GM18867 (cell line): ENCODE data around the gene CNOT2.

ENCODE experiments used
- ATAC-seq: cut with Tn5 transposase; IDR thresholded peaks from one replicate; pipeline ENCODE4 v1.9.1; 2021; ENCODE audit warnings: mild to moderate bottlenecking, moderate library complexity; ENCODE audit not compliant: unreplicated experiment

CNOT2 gene

GRCh38 chr12:70251226-70251625 lies 8.0 kb downstream of the CNOT2 start:
- ATAC-seq: no peak

GRCh38 chr12:70251661-70252060 lies 8.4 kb downstream of the CNOT2 start:
- no peak for ATAC-seq

GRCh38 chr12:70252832-70253231 lies 9.6 kb downstream of the CNOT2 start:
- ATAC-seq: no peak

GRCh38 chr12:70254225-70254624 lies 11.0 kb downstream of the CNOT2 start:
- no peak for ATAC-seq

GRCh38 chr12:70254846-70255245 lies 11.6 kb downstream of the CNOT2 start:
- no peak for ATAC-seq

GRCh38 chr12:70255311-70255710 lies 12.1 kb downstream of the CNOT2 start:
- ATAC-seq: no peak

- no peak for ATAC-seq
Observed at GRCh38 chr12:70258605-70259403, 15.6 kb downstream of the CNOT2 start.

GRCh38 chr12:70260646-70261045 lies 17.4 kb downstream of the CNOT2 start:
- ATAC-seq: peak; percentile 55

DNA sequence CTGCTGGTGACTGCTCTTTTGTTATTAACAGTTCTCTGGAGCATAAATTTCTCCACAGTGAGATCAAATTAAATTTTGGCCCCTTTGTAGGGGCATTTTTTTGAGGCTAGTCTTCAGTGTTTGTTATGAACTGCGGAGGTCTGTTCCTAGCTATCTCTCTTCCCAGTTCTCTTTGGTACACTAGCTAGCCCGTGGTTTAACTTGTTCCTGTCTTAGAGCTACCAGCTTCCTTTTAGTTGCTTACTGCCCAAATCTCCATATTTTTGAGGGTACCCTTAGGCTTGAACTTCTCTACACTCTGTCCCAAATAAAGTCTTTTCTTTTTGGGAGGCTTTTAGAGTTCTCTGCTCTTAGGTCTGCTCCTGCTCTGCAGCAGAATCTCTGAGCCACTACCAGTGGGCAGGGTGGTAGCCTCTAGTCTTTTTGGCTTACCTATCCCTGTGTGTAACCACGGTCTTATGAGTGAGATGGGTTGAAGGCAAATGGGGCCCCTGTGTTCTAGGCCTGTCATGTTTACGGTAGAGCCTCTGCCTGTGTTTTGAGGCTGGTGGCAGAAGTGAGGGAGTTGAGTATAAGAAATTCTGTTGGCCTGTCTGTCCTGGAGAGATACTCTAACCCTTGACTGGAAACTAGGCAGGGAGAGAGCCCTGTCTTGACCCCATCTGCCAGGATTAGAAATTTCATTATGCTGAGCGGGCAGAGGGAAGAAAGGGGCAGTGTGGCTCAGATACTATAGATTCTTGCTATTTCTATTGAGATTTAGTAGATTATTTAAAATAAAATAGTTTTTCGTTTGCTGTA lies 21.0 kb downstream of the CNOT2 start:
- no peak for ATAC-seq

DNA sequence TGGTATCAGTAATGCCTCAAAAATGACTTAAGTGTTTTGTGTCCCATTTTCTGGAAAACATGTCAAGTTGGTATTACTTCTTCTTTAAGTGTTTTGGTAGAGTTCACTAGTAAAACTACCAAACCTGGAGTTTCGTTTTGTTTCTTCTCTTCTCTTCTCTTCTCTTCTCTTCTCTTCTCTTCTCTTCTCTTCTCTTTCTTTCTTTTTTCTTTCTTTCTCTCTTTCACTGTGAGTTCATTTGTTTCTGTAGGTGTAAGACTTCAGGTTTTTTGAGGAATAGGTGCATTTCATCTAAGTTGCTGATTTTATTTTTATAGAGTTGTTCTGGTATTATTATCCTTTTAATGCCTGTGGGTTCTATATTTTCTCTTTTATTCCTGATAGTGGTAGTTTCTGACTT lies 21.9 kb downstream of the CNOT2 start:
- no peak for ATAC-seq

DNA sequence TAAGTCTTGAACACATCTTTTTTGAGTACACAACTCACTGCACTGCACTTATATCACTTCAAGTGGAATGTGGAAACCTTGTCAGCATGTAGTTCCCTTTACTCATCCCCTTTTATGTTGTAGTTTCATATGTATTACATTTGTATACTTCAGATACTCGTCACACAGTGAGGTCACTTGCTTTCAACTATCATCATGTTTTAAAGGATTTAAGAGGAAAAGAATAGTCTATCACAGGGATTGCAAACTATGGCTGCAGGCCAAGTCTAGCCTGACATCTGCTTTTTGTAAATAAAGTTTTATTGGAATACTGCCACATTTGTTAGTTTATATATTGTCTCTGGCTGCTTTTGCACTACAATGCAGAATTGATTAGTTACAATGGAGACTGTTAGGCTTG lies 24.3 kb downstream of the CNOT2 start:
- no peak for ATAC-seq

- ATAC-seq: no peak
Observed at GRCh38 chr12:70268972-70269371, 25.7 kb downstream of the CNOT2 start.

DNA sequence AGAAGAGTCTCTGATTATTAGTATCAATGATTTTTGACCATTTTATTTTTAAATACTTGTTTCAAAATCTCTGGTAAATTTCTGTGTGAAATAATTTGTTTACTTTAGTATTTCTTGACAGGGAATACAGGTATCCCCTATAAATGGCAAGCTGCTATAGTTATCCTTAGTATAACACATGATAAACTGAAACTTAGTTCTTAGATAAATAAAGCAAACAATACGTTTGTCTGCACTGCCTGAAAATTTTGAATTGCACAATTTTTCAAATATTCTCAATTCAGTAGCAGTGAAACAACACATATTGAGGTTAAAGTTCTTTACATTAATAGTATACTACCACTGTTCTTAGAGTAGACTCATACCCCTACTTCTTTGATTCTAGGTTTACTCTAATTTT lies 26.9 kb downstream of the CNOT2 start:
- ATAC-seq: no peak

DNA sequence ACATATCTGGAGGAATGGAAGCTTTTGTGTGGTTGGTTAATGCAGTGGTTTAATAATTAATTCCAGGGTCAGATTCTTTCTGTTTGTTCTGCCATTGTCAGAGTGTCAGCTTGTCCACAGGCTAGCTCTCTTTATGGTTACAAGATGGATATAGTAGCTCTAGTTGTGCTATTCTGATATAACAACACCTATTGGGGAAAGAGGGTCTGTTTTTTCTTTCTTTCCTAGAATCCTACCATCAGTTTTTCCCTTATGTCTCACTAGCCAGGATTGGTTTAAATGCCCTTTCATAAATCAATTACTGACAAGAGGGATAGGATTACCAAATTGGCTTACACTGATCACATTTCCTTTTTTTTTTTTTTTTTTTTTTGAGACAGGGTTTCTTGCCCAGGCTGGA lies 27.8 kb downstream of the CNOT2 start:
- no peak for ATAC-seq

- no peak for ATAC-seq
Observed at GRCh38 chr12:70272510-70272909, 29.3 kb downstream of the CNOT2 start.

DNA sequence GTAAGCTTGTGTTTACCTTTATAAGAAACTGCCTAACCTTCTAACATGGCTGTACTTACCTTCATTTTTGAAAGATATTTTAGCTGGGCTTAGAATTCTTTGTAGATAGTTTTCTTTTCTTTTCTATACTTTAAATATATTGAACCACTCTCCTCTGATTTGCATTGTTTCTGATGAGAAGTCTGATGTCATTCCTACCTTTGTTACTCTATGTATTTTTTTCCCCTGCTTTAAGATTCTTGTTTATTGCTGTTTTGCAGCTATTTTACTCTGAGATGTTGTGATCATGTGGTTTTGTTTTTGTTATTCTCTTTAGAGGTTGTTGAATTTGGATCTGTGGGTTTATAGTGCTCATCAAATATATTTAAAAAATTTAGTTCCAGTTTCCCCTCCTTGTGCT lies 31.8 kb downstream of the CNOT2 start:
- ATAC-seq: no peak

GRCh38 chr12:70277973-70278372 lies 34.7 kb downstream of the CNOT2 start:
- ATAC-seq: no peak

- no peak for ATAC-seq
Observed at GRCh38 chr12:70278945-70279344, 35.7 kb downstream of the CNOT2 start.

DNA sequence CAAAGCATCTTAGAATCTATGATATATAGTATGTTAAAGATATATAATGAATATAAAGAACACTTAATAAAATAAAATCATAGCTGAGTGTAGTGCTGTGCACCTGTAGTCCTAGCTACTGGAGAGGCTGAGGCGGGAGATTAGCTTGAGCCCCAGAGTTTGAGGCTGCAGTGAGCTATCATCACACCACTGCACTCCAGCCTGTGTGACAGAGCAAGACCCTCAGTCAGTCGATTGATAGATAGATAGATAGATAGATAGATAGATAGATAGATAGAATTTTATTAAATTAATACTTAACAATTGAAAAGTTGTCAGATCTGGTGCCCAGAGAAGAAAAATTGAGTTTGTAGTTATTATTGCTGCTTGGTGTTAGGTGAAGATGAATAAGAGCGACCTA lies 40.0 kb downstream of the CNOT2 start:
- no peak for ATAC-seq

DNA sequence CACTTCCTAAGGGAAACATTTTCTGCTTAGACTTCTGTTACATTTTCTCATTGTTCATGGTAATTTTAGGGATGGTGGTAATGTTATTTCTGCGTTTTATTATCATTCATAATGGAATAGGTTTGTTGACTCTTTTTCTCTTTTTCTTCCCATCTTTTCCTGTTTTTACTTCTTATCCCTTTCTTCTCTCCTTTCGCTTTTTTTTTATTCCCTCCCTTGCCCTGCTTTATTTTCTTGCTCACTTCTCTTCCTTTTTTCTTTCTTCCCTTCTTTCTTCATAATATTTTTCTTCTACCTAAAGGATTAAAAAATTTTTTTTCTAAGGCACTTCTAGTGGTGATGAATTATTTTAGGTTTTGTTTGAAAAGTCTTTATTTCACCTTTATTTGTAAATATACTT lies 45.6 kb downstream of the CNOT2 start:
- no peak for ATAC-seq

DNA sequence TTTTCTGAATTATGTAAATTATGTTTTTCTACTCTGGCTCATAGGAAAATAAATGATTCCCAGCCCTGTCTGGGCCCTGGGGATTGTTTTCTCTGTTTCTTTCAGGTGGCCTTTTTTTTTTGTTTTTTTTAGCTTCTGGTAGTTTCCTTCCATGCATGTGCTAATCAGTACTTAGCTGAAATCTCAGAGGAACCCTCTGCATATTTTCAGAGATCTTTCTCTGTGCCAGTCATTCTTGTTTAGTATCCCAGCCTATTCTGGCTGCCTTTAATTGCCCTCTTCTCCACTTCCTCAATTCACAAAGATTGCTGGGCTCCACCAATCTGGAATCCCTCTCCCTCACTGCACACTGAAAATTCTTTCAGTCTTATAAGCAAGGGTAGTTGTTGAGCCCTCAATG lies 46.9 kb downstream of the CNOT2 start:
- ATAC-seq: no peak

GRCh38 chr12:70292017-70292776 lies 49.0 kb downstream of the CNOT2 start:
- ATAC-seq: no peak
